ENCODE measurements around the gene UBL4A. TPM values are rescaled to one million over a fixed set of nuclear protein-coding genes. Genes with fewer than 3 reads are reported as not detected.

Gene UBL4A
- total and polyA plus RNA-seq, 9 of the 15 experiments (the other 6 are each of a cell fraction or from before 2014, with no cell fraction given) = 15.2 to 140 (median 100) TPM

- TF ChIP-seq ATF1 (CRISPR knock-in tag; IDR thresholded peaks at IDR 0.05) (no peak), ATF1 (tag; IDR thresholded peaks at IDR 0.05) (no peak), COPS2 (conservative IDR thresholded peaks at IDR 0.05) (no peak), POLR3A (IDR thresholded peaks at IDR 0.05; ENCODE audit: borderline replicate concordance, extremely low read depth, insufficient read depth, insufficient read length) (no peak), SRF (CRISPR knock-in tag; IDR thresholded peaks at IDR 0.05) (peak in 1 of 2 experiments; percentile 85; a peak in 1 of 4 replicates), FOXA3 (CRISPR knock-in tag; conservative IDR thresholded peaks at IDR 0.05 in 1 of 2, IDR thresholded peaks at IDR 0.05 in 1 of 2) (no peak), BCL6 (CRISPR knock-in tag; IDR thresholded peaks at IDR 0.05) (no peak), ESRRB (CRISPR knock-in tag; IDR thresholded peaks at IDR 0.05; ENCODE audit: borderline replicate concordance) (no peak), POLR2H (tag; IDR thresholded peaks at IDR 0.05; ENCODE audit: low read depth) (peak; percentile 66), ZFPM2 (CRISPR knock-in tag; IDR thresholded peaks at IDR 0.05) (no peak), IFI16 (CRISPR knock-in tag; IDR thresholded peaks at IDR 0.05) (no peak), POLR2AphosphoS5 (IDR thresholded peaks at IDR 0.05; ENCODE audit: control insufficient read depth, insufficient read depth, low read depth, low read length) (peak; percentile 24), ZC3H4 (CRISPR knock-in tag; IDR thresholded peaks at IDR 0.05; ENCODE audit: borderline replicate concordance) (no peak), ARID3B (CRISPR knock-in tag; IDR thresholded peaks at IDR 0.05; ENCODE audit: borderline replicate concordance) (no peak), MEIS2 (IDR thresholded peaks at IDR 0.05; ENCODE audit: partially characterized antibody) (peak; percentile 31), ZNF609 (CRISPR knock-in tag; IDR thresholded peaks at IDR 0.05; ENCODE audit: borderline replicate concordance) (0 out of 2 replicates have a peak, but pooled peaks have one; percentile 56), MED1 (CRISPR knock-in tag; IDR thresholded peaks at IDR 0.05; ENCODE audit: borderline replicate concordance) (no peak), ZNF584 (CRISPR knock-in tag; IDR thresholded peaks at IDR 0.05; ENCODE audit: low read depth) (no peak), RBM17 (IDR thresholded peaks at IDR 0.05; ENCODE audit: borderline replicate concordance, low read depth, low read length) (no peak), HLTF (IDR thresholded peaks at IDR 0.05) (no peak), CC2D1A (IDR thresholded peaks at IDR 0.05) (no peak), JUND (IDR thresholded peaks at IDR 0.05; ENCODE audit: borderline replicate concordance, low read depth, low read length) (peak; percentile 28; the same call in 1 of the 2 replicates), JUND (tag; IDR thresholded peaks at IDR 0.05; ENCODE audit: borderline replicate concordance, low read depth, low read length) (0 out of 3 replicates have a peak, but pooled peaks have one; percentile 43), SUPT5H (IDR thresholded peaks at IDR 0.05) (peak; percentile 76)
These were observed 29.7 kb upstream of the UBL4A start, which contains the start of gene FAM3A (continued) for GRCh38 chrX:154515966-154516655.
